GM19463 (cell line): ENCODE data around the gene CD1D.
A peak's percentile ranks its signal among the peaks of the same experiment; 100 is the strongest.

Experiments used
- ATAC-seq: cut with Tn5 transposase; IDR thresholded peaks from one replicate; pipeline ENCODE4 v1.9.1; 2021; ENCODE audit warnings: mild to moderate bottlenecking, moderate library complexity; ENCODE audit not compliant: unreplicated experiment

CD1D gene

DNA sequence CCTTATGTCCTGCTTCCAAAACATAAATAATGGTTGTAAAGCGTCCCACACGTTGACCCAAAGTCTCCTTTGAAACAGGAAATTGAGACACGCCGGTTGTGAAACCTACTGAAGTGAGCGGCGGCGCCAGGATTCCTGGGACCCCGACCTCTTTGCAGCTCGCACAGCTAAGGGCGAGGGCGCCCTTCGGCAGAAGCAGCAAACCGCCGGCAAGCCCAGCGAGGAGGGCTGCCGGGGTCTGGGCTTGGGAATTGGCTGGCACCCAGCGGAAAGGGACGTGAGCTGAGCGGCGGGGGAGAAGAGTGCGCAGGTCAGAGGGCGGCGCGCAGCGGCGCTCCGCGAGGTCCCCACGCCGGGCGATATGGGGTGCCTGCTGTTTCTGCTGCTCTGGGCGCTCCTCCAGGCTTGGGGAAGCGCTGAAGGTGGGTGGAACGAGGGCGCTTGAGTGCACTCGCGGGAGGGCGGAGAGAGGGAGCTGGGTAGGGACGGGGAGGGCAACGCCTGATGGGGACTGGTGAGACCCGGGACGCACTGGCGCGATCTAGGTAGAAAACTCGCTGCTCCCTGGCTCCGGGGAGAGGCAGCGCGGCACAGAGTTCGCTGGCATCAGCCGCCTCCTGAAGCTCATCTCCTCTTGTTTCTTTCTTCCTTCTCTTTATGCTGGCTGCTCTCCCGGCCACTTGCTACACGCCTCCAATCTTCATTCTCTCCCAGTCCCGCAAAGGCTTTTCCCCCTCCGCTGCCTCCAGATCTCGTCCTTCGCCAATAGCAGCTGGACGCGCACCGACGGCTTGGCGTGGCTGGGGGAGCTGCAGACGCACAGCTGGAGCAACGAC, at the start of gene CD1D:
Gene CD1D (plus strand): TSS at position 155 of the 836 bp plus-strand sequence. CDS start 207 bp downstream, at position 362.
- ATAC-seq, result no peak

DNA sequence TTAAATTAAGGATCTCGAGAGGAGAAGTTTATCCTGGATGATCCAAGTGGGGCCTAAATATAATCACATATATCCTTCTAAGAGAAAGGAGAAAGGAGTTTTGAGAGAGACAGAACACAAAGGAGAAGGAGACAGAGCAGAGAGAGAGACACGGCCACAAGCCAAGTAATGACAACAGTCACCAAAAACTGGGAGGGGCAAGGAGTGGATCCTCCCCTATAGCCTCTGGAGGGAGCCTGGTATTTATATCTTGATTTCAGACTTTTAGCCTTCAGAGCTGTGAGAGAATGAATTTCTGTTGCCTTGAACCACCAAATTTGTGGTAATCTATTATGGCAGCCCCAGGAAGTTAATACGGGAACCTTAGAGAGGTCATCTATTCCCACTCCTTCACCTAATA, 49.5 kb upstream of the CD1D start:
- ATAC-seq, result no peak

GRCh38 chr1:158140764-158141192, 39.9 kb upstream of the CD1D start:
- no peak for ATAC-seq

GRCh38 chr1:158145173-158145719, 35.4 kb upstream of the CD1D start:
- ATAC-seq, result no peak

GRCh38 chr1:158146165-158146564, 34.5 kb upstream of the CD1D start:
- no peak for ATAC-seq

DNA sequence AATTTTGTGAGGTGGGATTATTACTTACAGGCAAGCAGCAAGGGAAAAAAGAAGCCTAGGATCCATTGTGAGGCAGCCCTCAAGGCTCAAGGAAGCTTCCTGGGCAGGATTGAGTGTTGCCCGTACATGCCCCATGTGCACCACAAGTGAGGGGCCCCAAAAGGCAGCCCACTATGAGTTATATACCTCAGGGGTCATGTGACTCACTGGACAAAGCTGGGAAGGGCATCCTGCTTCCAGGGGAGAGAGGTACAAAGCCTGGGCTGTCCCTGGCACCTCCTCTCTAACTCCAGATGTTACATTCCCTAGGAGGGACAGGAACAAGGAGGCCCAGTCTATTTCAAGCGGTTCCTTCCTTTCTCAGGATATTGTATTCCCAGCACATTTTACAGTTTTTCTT, 34.0 kb upstream of the CD1D start:
- no peak for ATAC-seq

DNA sequence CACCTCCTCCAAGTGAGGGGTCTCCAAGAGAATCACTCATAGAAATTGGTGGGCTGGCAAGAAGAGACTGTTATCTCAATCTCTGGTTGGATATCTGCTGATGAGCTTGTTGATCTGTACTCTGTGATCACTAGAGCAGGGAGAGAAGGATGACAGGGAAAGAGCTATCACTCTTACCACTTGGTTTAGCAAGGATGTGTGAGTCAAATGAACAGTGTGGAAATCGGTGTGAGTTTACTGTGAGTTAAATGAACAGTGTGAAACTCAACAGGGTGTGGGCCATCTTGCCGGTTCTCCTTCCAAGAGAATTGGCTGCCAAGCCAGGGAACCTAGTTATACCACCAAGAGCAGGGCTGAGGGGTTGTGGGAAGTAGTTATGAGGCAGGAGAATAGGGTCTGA, 33.3 kb upstream of the CD1D start:
- no peak for ATAC-seq

- no peak for ATAC-seq
Observed at GRCh38 chr1:158147869-158148268, 32.8 kb upstream of the CD1D start.

DNA sequence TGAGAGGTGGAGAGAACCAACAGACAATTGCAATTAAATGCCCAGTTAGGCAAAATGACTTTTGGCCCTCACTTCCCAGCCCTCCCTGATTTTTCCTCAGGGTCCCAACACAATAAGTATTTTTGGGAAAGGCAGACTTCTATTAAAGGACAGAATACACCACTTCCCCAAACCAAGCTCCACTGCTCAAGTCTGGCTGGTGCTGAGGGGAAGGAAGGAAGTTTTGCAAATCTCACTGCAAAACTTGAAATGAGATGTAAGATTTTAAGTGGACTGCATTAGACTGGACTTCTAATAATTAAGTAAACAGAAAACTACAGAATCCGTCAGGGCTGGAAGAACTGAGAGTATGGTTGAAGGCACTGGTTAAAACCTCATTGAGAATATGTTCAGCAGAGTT, 32.2 kb upstream of the CD1D start:
- no peak for ATAC-seq

- ATAC-seq, result no peak
Observed at GRCh38 chr1:158149175-158149574, 31.5 kb upstream of the CD1D start.

- ATAC-seq, result peak; percentile 62
Observed at GRCh38 chr1:158149577-158150269, 31.0 kb upstream of the CD1D start.

- ATAC-seq, result no peak
Observed at GRCh38 chr1:158150523-158150922, 30.2 kb upstream of the CD1D start.

- no peak for ATAC-seq
Observed at GRCh38 chr1:158153179-158153578, 27.5 kb upstream of the CD1D start.

DNA sequence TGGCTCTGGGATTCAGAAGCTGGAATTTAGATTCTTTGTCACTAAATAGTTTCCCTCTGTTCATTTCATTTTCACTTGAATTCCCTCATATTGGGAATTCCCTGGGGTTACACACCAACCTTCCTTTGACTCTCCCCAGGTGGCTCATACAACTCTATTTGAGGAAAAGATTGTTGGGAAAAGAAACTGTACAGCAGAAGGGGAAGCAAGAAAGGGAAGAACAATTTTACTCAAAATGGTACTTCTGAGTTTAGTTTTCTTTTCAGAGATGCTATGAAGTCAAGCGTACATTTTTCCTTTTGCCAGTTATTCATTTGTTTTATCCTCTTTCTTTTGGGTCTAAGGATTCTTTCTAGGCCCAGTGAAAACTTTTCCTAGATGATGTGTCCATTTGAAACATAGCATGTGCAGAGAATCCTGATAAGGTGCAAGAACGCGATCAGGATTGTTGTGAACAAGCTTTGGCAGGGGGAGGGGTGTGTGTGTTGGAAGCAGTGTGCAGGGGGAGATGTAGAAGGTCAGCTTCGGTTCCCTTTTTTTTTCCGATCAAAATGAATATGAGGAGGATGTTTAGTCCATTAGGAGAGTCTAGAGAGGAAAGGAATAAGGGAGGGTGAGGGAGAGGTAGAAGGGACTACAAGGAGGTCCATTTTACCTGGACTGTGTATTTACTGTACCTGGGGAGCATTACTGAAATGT, 26.8 kb upstream of the CD1D start:
- no peak for ATAC-seq

GRCh38 chr1:158154501-158154900, 26.2 kb upstream of the CD1D start:
- no peak for ATAC-seq

DNA sequence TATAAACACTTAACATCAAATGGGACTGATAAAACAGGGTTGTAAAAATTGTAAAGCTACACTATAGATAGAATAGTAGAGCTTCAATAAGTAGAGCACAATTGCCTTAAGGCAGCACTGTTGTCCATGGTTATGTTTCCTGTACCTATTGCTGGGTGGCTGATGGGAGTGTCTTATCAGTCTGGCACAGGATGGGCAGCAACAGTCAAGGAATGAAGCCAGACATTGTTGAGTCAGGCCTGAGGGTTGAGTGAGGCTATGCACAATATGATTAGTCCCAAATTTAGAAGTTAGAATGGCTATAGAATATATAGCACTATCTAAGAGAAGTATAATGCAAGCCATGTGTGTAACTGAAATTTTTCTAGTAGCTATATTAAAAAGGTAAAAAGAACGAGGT, 25.0 kb upstream of the CD1D start:
- ATAC-seq, result no peak

DNA sequence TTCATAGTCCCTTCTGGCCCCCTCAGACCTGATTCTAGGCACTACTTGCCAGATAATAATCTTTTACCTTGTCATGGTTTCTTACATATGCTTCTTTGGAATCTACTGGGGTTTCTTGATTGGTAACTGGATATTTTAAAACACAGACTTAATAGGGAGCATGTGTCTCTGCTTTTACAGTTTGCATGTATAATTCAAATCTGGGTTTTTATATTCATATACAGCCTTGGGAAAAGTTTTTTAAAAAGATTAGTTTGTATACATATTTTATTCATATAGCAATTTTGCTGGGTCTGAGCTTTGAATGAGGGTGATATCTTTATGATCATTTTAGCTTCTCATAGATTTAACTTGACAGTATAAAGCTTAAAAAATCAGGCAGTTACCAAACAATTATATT, 21.1 kb upstream of the CD1D start:
- ATAC-seq, result no peak

DNA sequence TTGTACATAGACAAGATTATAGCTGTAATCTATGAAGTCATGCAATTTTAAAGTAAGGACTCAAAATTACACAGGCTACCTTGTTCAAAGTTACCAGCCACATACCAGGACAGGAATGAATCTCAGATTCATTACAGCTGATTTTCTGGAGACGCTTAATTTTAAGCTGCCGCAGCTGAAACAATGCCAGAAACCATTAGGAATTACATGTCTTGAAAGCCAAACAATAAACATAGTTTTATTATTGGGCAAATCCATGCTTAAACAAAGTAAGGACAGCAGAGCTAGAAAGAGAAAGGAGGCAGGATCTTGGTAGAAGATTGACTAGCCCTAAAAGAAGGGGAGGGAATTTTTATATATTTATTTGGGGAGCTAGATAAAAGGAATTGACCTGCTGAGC, 19.2 kb upstream of the CD1D start:
- ATAC-seq, result no peak

DNA sequence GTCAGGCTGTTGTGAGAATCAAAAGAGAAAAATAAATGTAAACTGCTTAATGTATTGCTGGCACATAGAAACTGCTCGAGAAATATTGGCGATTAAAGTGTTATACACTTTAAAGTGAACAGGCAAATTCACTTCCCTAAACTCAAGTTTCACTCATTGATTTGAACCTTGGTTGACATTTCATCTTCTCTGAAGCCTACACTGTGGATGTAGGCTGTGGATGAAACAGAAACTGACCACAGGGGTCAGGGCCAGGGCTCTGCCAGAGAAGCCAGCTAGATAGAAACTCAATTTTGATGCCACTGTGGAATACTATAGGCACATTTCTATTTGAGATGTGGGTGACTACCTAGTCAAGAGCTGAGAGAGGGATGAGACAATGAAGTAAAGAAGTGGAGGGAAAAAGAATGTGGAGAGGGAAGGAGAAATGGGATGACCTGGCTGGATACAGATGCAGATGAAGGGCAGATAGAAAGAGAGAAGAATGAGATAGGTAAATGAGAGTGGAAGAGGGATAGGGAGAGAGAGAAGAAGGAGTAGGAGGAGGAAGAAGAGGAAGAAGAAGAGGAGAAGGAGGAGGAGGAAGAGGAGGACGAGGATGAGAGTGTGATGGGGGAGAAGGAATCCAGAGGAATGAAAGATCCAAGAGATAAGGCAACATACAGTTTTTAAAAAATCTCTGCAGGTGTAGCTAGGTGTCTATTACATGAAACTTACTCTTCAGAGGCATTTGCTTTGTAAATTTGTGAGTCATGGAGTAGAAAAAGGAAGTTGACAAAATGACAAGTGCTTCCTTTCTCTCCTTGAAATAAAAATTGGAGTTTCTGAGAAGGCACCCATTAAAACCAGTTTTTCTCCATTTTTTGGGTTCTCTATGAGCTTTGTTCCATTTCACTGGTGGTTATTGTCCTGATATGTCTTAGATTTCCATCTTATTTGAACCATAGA, 17.4 kb upstream of the CD1D start:
- ATAC-seq, result peak; percentile 100

GRCh38 chr1:158169105-158169504, 11.6 kb upstream of the CD1D start:
- no peak for ATAC-seq
